HL-60 (cell line): ENCODE measurements around the gene ROR1.

Experiments used
- DNase-seq, 2 experiments: peaks; one replicate each; pipeline ENCODE4 v3.0.0-alpha.2; 2010 to 2020; ENCODE audit warnings: low read depth in 1 of 2, low spot score in 1 of 2
- H3K27ac ChIP-seq: fragments of 250-450 bp; sonication (Bioruptor Pico); replicated peaks from 2 replicates; pipeline ENCODE4 v1.5.1; 2020; ENCODE audit warnings: mild to moderate bottlenecking, moderate library complexity
- H3K27me3 ChIP-seq: fragments of 250-450 bp; sonication (Bioruptor Pico); 2 replicates; pipeline ENCODE4 v1.5.1; 2021; ENCODE audit warnings: mild to moderate bottlenecking, moderate library complexity; ENCODE audit not compliant: insufficient read depth, poor library complexity, severe bottlenecking
- H3K4me3 ChIP-seq: replicated peaks from 2 replicates; pipeline ENCODE4 v1.5.1; 2011; ENCODE audit warnings: mild to moderate bottlenecking, control low read depth, low read length; ENCODE audit not compliant: insufficient read depth
- CTCF ChIP-seq: IDR thresholded peaks from one replicate; pipeline ENCODE4 v1.5.1; 2011; ENCODE audit warnings: low read length, control low read depth, inconsistent platforms; ENCODE audit not compliant: insufficient read depth
- GABPA ChIP-seq: IDR thresholded peaks from 2 replicates; pipeline ENCODE4 v1.6.1; 2012; ENCODE audit warnings: low read depth
- POLR2AphosphoS5 ChIP-seq: IDR thresholded peaks from 2 replicates; pipeline ENCODE4 v1.6.1; 2012; ENCODE audit warnings: low read depth
- REST ChIP-seq: IDR thresholded peaks from 2 replicates; pipeline ENCODE4 v1.6.1; 2012; ENCODE audit warnings: low read depth; ENCODE audit not compliant: insufficient replicate concordance
- SPI1 ChIP-seq: IDR thresholded peaks from 2 replicates; pipeline ENCODE4 v1.6.1; 2012; ENCODE audit warnings: low read depth, mild to moderate bottlenecking, borderline replicate concordance

ROR1 gene

GRCh38 chr1:63914706-63915105 is 140.9 kb downstream of the ROR1 start:
- H3K27me3 ChIP-seq, result peaks cover 5% of the 10 kb centered on the region
- no peak overlapping the region for H3K27ac ChIP-seq
- TF ChIP-seq GABPA (no peak), POLR2AphosphoS5 (no peak), CTCF (no peak), SPI1 (no peak), REST (no peak)
- no peak overlapping the region for H3K4me3 ChIP-seq
- no peak for DNase-seq

GRCh38 chr1:63915121-63915520 is 141.3 kb downstream of the ROR1 start:
- no peak overlapping the region for H3K4me3 ChIP-seq
- H3K27ac ChIP-seq, result no peak overlapping the region
- no peak for DNase-seq
- H3K27me3 ChIP-seq, result peaks cover 5% of the 10 kb centered on the region
- TF ChIP-seq POLR2AphosphoS5 (no peak), SPI1 (no peak), REST (no peak), CTCF (no peak), GABPA (no peak)

DNA sequence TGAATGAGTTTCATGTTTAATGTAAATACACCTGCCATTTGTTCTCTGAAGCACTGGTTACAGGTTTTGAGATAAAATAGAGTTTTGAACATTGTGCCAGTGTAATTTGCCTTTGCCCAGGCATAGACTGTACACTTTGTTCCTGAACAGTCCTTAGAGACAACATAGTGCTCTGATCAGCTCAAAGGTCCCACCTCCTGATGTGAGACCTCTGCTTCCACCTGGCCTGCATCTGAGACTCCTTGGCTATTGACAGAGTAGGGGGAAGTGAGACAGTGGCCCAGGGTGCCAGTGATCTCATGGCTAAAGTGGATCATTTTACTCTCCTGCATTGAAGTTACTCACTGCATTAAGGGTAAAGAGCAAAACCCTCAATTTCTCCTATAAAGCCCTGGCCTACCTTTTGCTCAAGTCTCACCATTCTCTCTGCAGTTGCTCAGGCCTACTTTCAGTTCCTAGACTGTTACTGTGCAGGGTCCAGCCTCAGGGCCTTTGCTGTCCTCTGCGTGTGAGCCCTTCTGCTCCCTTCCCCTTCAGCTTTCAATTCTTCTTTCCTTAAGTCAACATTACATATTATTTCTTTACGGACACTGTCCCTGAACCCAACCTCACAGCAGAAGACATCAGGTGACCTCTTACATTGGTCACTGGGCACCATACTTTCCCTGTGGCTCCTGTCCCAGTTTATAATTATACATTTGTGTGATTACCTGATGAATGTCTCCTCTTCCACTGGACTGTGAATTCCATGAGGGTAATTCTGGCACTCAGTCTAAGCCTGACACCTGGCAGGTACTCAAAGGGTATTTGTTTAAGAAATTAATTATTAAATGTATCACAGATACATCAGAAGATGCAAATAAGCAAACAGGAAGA is 142.9 kb downstream of the ROR1 start:
- Histone ChIP-seq H3K27ac (no peak overlapping the region), H3K4me3 (no peak overlapping the region), H3K27me3 (peaks cover 5% of the 10 kb centered on the region)
- no peak for DNase-seq
- TF ChIP-seq SPI1 (no peak), POLR2AphosphoS5 (no peak), REST (no peak)
